Measurements from ENCODE around the gene EDN2.

Gene EDN2

DNA sequence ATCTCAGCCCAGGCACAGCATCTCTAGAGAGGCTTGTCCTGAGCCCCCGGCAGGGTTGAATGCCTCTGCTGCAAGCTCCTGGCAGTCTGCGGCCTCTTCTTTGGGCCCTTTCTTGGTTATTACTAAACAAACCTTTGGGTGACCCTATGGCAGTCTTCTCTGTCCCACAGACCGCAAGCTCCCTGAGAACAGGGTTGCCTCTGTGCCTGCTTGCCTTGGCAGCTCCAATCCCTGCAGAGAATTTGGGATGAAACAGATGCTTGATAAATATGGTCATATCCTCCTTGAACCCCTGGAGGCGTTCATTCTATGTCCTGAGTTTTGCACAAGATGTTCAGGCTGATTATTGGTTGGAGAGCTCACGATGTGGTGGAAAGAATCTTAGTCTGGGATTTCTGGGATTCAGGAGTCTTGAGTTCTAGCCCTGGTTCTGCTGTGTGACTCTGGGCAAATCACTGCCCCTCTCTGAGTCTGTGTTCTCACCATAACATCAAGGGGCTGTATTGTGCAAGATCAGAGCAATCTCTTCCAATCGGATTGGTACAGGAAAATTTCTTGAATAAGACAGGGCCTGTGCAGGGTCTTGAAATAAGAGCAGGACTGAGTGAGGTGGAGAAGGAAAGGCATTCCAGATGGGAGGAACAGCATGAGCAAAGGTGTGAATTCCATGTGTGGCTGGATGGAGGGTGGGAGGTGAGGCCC lies 49.6 kb downstream of the EDN2 start:
- no peak for DNase-seq

DNA sequence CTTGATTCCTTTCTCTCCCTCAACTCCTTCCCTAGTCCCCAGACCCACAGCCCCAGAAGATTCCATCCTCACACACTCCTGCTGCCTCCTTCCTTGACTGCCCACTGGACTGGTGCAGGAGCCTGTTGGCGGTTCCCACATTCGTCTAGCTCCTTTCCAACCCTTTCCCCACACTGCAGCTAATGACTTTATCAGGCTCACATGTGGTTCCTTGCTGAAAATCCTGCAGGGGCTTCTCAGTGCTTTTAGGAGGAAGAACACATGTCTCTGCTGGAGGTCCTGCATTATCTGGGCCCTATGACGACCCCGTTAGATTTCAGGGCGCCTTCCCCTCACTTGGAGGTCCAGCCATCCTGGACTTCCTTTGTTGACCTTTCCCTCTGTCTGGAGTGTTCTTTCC lies 50.2 kb downstream of the EDN2 start:
- DNase-seq, result no peak

DNA sequence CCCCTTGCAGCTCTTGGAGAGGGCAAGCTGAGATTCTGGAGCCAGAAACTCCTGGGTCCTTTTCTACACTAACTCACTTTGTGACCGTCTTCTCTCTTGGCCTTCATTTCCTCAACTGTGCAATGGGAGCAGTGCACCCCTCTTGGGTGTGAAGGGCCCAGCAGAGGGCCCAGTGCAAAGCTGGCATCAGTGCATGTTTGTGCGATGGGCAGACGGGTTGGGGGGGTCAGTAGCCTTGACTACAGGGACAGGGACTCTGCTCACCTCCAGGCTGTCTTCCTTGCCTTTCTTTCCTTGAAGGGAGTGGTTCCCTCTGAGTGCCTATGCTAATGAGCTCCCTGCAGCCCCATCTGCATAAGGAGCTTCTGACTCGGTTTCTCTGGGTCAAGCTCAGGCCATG lies 51.0 kb downstream of the EDN2 start:
- DNase-seq, result no peak

DNA sequence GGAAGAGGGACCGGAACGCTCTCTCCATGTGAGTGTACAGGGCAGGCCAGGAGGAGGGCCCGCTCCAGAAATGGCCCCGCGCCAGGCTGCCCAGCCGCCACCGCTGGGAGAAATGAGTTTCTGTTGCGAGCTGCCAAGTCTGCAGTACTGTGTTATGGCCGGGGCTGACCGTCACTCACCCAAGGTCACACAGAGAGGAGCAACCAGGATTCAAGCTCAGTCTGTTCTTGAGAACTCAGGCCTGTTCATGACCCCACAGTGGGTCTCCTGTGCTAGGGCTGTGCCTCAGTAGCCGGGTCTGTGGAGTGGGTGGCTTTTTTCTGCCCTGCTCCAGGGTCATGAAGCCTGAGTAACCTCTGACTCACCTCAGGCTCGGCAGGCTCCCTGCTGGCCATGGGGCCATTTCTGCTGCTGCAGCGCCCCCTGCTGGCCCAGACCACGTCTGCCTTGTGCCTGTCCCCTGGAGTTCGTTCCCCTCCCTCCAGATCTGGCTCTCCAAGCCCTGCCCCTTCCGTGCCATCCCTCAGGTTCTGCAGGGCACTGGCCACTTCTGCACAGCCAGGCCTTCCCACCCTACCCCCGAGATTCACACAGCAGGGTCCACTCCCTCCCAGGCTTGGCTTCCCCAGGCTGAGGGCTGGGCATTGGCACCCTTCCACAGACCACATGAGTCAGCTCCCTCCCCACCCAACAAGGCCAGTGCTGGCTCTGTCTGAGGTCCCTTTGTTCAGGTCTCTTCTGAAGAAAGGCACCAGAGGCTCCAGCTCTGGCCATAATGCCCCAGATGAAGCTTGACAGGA lies 51.8 kb downstream of the EDN2 start:
- DNase-seq, result peak; percentile 83

DNA sequence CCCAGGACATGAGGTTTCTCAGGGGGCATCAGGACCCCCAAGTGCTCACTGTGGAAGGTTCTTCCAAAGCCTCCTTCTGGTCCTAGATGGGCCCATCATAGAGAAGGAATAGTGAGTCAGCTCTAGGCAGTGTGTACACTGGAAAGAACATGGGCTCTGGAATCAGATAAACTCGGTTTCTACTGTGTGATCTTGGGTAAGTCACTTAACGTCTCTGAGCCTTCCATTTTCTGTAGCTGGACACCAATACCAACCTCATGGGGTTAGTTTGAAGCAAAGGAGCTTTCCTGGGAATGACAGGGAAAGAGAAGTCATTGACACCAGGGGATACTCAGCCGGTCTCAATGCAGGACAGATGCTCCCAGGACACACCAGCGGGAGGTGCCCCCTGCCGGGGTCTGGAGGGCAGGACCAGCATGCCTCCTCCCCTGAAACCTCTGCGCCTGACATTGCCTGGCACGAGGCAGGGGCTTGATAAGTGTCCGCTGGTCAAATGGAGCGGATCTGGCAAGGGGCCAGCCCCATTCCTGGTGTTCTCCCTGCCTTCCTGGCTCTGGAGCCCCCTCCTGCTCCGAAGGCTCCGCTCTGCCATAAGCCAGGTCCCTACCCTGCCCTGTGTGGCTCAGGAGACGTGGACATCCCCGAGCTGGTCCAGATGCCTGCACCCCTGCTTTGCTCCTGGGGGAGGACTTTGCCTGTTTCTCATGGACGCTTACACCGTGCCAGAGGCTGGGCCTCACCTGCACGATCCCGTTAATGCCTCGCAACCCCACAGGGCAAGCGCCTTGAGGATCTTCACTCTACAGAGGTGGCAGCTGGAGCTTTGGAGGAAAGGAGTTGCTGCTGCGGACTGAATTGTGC lies 52.8 kb downstream of the EDN2 start:
- no peak for DNase-seq

DNA sequence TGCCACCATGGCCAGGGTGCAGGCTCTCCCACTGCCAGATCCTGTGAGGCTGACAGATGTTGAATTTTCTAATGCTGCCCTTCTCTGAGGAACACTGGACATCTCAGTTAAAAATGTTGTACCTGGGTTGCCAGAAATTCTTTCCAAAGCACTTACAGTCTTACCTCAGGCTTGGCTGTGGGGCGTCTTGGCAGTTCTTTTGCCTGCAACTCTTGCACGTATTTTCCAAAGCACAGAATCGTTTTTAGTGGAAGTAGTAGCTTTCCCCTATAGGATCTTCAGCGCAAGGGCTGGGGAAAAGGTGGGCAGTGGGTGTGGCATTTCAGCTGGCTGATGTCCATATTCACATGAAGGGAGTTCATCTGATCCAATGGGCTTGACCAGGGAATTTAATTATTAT lies 53.9 kb downstream of the EDN2 start:
- peak; percentile 87 for DNase-seq

DNA sequence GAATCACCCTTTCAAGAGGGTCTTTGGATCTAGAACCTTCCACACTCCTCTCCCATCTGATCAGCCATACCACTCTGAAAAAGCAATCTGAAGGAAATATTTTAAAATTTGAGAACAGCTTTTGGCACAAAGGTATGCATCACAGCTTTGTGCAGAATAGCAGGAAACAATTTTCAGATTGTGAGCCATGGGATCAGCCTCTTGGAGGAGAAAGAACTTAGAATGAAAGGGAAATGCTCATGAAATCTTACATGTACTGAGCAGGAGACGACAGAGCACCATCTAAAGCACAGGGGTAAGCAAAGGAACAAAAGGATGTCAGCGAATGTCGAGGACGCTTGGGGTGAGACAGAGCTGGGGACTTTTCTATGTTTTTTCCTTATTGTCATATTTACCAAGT lies 54.4 kb downstream of the EDN2 start:
- no peak for DNase-seq

DNA sequence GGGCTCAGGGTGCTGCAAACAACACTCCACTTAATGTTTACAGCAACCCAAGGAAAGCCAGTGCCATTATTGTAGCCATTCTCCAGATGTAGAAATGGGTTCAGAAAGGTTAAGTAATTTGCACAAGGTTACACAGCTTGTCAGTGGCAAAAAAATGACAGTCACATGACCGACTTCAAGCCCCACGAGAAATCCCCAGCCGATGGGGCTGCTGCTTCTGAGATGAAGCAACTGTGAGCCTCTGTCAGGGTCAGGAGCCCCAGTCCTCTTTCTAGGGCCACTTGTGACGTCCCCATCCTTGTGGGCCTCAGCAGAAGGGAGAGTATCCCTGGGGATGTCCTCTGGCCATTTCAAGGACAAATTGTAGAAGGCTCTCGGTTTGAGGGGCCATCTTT lies 54.8 kb downstream of the EDN2 start:
- no peak for DNase-seq

All from left hindlimb (tissue), 1 donor.